ENCODE results near the gene PRR33. TPM values are rescaled to one million over a fixed set of nuclear protein-coding genes. Genes with fewer than 3 reads are reported as not detected.

PRR33 gene
- polyA plus RNA-seq, 2 of the 4 experiments (the other 2 are of a cell fraction) = not detected

DNA sequence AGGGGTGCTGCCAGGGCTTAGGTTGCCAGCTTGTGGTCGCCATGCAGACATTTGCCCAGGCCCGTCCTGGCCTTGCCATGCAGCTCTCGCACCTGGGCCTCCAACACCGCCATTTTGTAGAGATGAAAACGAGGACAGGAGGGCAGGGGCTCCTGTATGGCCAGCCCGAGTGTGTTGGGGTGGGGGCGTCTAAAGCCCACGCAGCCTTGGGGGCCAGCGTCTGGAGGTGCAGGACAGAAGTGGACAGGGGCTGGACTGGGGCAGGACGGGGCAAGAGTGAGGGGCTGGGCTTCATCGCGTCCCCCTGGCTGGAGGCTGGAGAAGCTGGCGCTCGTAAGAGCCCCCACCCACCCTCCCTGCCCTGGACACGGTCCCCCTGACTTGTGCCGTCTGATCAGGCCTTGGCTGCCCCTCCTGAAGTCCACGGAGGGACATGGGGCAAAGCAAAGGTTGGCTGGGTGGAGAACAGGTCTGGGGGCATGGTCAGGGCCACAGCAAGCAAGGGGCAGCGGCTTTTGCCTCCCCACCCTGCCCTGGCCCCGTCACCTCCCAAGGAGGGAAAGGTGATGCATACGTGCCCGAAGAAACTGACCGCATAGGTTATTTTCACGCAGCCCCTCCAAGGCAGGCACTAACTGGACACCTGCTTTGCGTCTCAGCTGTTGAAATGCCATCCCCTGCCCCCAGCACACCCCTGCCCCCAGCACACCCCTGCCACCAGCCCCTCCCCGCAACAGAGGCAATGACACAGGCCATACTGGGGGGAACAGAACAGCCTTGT is 28.6 kb upstream of the PRR33 start (continued):
- TF ChIP-seq, protein P1, sequence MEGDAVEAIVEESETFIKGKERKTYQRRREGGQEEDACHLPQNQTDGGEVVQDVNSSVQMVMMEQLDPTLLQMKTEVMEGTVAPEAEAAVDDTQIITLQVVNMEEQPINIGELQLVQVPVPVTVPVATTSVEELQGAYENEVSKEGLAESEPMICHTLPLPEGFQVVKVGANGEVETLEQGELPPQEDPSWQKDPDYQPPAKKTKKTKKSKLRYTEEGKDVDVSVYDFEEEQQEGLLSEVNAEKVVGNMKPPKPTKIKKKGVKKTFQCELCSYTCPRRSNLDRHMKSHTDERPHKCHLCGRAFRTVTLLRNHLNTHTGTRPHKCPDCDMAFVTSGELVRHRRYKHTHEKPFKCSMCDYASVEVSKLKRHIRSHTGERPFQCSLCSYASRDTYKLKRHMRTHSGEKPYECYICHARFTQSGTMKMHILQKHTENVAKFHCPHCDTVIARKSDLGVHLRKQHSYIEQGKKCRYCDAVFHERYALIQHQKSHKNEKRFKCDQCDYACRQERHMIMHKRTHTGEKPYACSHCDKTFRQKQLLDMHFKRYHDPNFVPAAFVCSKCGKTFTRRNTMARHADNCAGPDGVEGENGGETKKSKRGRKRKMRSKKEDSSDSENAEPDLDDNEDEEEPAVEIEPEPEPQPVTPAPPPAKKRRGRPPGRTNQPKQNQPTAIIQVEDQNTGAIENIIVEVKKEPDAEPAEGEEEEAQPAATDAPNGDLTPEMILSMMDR (IDR thresholded peaks at IDR 0.05) = no peak

DNA sequence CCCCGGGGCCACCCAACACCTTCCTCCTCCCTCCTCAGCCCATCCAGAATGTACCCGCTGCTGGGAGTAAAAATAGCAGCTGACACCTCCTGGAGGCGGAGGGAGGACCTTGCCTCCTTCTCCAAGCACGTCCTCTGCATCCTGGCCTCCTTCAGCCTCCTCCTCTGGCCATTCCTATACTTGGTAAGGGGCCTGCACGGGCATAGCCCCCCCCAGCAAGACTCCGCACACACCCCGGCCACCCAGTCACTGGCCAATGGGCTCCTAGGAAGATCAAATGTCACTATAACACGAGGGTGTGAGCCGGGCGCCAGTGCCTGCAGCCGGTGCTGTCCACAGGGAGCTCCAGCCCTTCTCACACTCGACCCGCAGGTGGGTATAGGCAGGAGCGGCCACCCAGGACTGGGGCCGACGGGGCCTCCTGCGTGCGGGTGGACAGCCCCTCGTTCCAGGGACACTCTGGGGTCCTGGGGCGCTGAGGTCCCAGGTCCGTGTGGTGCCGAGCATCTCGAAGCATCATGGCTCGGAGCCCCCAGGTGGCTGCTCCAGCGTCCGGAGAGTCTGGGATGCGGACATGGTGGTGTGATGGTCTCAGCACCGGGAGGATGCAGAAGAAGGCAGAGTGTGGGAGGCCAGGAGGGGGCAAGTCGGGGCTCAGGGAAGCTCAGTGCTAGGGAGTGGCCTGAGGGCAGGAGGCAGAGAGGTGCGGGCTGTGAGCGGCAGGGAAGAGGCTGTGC is 27.9 kb upstream of the PRR33 start, which contains the start of gene TNNT3:
TNNT3 (plus strand) TSS at position 313 of the 737 bp plus-strand sequence. CDS start 3,172 bp downstream, outside the sequence.
- no peak for FAIRE-seq
- CTCF ChIA-PET = interaction anchor here (0.9 to 6.3 kb wide), 8 partner anchors 22 to 235 kb away, joined by 3 to 65 read pairs (median 4); no protein-coding TSS in a partner anchor
- Histone ChIP-seq H3K9me3 (no peaks in the 10 kb centered on the region), H3K4me2 (no peak within 1 kb of the TSS), H3K4me1 (no peaks in the 10 kb centered on the region), H3K4me3 (no peak within 1 kb of the TSS), H3K27ac (no peak within 1 kb of the TSS)
- no peak for TF ChIP-seq MAZ (IDR thresholded peaks at IDR 0.05; ENCODE audit: borderline replicate concordance, low read depth, low read length)
- POLR2A ChIA-PET = no interaction called here
- no peak for DNase-seq (ENCODE audit: low read depth in 1 of 2, low spot score in 1 of 2)
- 53% methylated on average over 19 of the region's 31 CpGs for WGBS (ENCODE audit: missing lambda C conversion rate)
- ATAC-seq = peak in 1 of 2 experiments; percentile 18; a peak in 1 of 6 replicates

DNA sequence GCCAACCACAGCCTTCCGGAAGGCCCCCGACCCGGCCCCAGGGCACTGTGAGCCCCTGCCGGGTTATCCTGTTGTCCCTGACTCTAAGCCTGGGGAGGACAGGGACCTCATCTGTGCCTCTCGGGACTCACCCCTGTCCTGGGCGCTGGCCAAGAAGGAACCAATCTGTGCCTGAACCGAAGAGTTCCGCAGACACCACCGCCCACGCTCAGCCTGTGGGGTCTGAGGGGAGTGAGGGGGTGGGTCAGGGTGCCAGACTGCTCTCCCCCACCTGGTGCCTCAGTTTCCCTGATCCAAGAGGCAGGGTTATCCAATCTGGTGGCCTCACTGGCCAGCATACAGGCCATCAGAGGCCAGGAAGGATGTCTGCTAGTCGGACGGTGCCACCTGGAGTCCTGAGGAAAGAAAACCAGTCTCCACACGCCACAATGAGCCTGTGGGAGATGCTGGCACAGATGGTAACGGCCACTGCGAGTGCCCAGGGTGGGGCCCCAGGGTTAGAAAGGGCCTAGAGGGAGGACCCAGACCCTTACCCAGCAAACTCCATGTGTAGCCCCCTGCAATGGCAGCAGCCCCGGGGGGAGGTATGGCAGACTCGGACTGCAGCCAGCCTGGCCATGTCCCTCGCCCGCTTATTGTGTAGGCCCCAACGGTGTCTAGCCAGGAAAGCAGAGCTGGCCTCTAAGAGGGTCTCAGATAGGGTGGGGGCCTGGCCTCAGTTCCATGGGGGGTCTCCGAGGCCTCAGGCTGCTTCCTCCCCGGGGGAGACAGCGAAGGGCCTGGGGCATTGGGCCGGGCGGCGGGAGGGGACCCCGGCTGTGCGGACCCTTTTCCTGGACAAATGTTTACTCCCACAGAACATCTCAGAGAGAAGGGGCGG is 27.0 kb upstream of the PRR33 start:
- POLR2A ChIA-PET = no interaction called here
- Histone ChIP-seq H3K4me2 (no peak overlapping the region), H3K4me3 (no peak overlapping the region), H3K27ac (no peak overlapping the region), H3K4me1 (no peaks in the 10 kb centered on the region), H3K9me3 (no peaks in the 10 kb centered on the region)
- FAIRE-seq (no peak), DNase-seq (ENCODE audit: low read depth in 1 of 2, low spot score in 1 of 2) (no peak), ATAC-seq (peak; percentile 15 to 49; a peak in 3 of 6 replicates)
- TF ChIP-seq CHD2 (IDR thresholded peaks at IDR 0.05; ENCODE audit: low read length, partially characterized antibody) (no peak), HOXB5 (CRISPR knock-in tag; IDR thresholded peaks at IDR 0.05) (no peak), CHD4 (IDR thresholded peaks at IDR 0.05; ENCODE audit: borderline replicate concordance) (no peak), RAD21 (conservative IDR thresholded peaks at IDR 0.05 in 1 of 2, IDR thresholded peaks at IDR 0.05 in 1 of 2) (peak; percentile 43 to 45), BHLHE40 (IDR thresholded peaks at IDR 0.05; ENCODE audit: low read depth, low read length) (no peak), KDM5A (IDR thresholded peaks at IDR 0.05) (no peak), TFCP2L1 (CRISPR knock-in tag; IDR thresholded peaks at IDR 0.05) (no peak), ZSCAN20 (CRISPR knock-in tag; IDR thresholded peaks at IDR 0.05) (no peak), HOXA7 (CRISPR knock-in tag; IDR thresholded peaks at IDR 0.05) (no peak), HEYL (CRISPR knock-in tag; IDR thresholded peaks at IDR 0.05) (no peak), SMC3 (IDR thresholded peaks at IDR 0.05) (peak; percentile 40; the same call in 2 of the 3 replicates), CEBPB (IDR thresholded peaks at IDR 0.05) (no peak)
- TF ChIP-seq, protein P2, sequence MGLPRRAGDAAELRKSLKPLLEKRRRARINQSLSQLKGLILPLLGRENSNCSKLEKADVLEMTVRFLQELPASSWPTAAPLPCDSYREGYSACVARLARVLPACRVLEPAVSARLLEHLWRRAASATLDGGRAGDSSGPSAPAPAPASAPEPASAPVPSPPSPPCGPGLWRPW (IDR thresholded peaks at IDR 0.05) = no peak
- TF ChIP-seq, protein P3, sequence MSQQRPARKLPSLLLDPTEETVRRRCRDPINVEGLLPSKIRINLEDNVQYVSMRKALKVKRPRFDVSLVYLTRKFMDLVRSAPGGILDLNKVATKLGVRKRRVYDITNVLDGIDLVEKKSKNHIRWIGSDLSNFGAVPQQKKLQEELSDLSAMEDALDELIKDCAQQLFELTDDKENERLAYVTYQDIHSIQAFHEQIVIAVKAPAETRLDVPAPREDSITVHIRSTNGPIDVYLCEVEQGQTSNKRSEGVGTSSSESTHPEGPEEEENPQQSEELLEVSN (IDR thresholded peaks at IDR 0.05; ENCODE audit: borderline replicate concordance, low read depth) = no peak
- TF ChIP-seq, protein P4, sequence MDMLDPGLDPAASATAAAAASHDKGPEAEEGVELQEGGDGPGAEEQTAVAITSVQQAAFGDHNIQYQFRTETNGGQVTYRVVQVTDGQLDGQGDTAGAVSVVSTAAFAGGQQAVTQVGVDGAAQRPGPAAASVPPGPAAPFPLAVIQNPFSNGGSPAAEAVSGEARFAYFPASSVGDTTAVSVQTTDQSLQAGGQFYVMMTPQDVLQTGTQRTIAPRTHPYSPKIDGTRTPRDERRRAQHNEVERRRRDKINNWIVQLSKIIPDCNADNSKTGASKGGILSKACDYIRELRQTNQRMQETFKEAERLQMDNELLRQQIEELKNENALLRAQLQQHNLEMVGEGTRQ (IDR thresholded peaks at IDR 0.05) = no peak
- TF ChIP-seq, protein P5, sequence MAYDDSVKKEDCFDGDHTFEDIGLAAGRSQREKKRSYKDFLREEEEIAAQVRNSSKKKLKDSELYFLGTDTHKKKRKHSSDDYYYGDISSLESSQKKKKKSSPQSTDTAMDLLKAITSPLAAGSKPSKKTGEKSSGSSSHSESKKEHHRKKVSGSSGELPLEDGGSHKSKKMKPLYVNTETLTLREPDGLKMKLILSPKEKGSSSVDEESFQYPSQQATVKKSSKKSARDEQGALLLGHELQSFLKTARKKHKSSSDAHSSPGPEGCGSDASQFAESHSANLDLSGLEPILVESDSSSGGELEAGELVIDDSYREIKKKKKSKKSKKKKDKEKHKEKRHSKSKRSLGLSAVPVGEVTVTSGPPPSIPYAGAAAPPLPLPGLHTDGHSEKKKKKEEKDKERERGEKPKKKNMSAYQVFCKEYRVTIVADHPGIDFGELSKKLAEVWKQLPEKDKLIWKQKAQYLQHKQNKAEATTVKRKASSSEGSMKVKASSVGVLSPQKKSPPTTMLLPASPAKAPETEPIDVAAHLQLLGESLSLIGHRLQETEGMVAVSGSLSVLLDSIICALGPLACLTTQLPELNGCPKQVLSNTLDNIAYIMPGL (CRISPR knock-in tag; IDR thresholded peaks at IDR 0.05; ENCODE audit: borderline replicate concordance) = no peak
- WGBS (ENCODE audit: missing lambda C conversion rate) = 63% methylated on average over 19 of the region's 29 CpGs
- CTCF ChIA-PET = interaction anchor here (1.1 to 6.3 kb wide), 9 partner anchors 17 to 233 kb away, joined by 3 to 65 read pairs (median 4); partner anchors contain the start of gene PRR33

Measured in A549 (cell line).